NCI-H748 (cell line): ENCODE data around the gene TSPAN18.

Source experiments
- DNase-seq: peaks from one replicate; lab custom pipeline; 2025; ENCODE audit not compliant: unreplicated experiment; lab: John Stamatoyannopoulos, UW

TSPAN18 gene

DNA sequence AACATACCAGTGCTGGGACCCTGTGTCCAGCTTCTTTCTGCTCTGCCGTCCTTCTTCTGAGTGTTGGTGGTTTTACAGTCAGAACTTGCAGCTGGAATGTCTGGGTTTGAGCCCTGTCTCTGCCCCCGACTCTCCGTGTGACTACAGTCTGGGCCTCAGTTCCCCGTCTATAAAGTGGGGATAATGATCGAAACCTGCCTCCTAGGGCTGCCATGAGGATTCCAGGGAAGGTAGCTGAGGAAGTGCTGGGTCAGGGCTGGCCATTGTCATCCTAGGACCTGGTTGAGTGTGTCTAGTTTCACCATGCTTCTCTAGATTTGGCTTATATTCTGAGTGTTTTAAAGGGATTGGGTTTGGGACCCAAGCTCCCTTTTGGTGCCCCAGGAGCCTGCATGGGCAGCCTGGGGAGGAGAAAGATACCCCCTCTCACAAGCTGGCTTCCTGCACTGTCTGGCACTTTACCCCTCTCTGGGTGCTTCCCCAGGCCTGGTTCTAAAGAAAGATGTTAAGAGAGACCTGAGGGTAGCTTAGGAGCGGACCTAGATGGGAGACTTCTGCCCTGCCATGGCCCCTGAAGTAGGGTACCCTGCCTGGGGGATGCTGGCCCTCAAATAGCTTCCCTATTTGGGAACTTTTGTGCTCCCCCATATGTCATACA, 49.9 kb downstream of the TSPAN18 start:
- DNase-seq = no peak

DNA sequence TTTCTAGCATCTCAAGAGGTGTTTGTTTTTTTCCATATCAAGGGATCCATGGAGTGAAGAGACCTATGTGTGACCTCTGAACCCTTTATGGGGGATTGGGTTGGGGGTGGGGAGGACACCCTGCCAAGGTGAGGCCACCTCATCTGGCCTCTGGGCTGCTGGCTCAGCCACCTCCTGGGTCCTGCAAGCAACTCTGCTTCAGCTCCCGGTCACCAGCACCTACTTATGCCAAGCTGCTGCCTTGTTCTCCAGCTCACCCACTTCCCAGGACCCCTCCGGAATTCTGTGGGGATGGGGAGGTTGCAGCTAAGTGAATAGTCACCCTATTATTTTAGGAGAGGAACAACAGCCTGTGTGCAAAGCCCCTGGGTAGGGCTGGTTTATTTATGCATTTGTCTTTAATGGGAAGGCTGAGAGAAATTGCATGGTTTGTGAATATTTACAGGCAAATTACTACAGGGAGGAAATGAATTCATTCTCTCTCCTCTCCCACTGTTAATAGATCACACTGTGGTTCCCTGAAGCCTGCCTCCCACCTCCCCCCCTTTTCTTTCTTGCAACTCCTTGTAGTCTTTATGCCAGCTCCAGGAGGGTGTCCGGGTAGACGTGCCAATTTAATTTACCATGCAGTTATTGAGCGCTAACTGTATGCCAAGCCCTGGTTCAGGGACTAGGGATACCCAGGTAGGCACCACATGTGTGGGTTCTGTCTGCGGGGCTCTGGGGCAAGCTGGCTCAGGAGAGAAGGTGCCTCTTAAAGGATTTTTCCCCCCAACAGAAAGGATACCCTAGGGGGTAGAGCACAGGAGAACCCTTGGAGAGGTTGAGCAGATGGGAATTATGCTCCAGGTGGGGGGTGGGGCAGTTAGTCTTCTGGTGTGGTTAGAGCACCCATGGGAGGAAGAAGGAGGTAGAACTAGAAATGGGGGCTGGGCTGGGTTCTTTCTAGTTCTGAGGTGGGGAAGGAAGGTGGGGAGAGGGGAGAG, 50.7 kb downstream of the TSPAN18 start:
- DNase-seq = no peak

DNA sequence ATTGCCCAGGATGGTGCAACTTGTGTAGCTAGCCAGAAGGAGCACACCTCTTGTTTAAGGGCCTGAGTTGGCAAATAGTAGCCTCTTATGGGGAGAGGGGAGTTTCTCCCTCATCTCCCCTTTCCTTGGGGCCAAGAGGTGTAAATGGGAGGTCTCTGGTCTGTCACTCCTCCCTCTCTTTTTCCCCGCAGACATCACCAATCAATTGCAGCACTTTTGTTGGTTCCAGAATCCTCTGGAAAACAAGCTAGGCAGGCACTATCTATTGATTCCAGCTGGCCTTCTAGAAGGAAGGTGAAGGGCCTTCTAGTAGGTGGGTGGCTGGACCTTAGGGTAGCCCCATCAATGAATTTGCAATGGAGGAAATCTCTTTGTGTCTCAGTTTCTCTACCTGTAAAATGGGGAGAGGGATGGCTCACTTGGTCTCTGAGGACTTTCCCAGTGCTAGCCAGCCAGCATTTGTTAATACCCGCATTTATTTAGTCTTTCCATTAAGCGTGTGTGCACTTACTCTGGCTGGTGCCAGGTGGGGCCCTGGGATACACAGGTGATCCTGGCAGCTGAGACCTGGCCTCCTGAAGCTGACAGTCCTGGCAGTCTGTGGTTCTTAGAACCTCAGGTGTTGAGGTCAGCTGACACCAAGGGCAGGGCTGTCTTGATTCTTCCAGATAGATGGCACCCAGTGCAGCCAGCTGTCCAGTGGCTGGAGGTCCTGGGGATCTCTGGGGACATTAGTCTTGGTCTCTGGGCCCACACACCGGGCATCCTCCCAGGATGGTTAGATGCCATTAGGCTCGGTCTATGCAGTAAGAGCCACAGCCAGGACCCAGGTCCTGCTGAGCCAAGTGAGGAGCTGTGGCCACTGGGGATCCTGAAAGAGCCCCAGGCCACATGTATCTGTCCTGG, 51.7 kb downstream of the TSPAN18 start:
- no peak for DNase-seq

- no peak for DNase-seq
Measured at GRCh38 chr11:44779736-44780520, 53.2 kb downstream of the TSPAN18 start.

- no peak for DNase-seq
Measured at GRCh38 chr11:44780940-44781631, 54.3 kb downstream of the TSPAN18 start.

GRCh38 chr11:44781655-44782054, 54.9 kb downstream of the TSPAN18 start:
- no peak for DNase-seq

- DNase-seq = no peak
Measured at GRCh38 chr11:44782478-44782877, 55.7 kb downstream of the TSPAN18 start.

- no peak for DNase-seq
Measured at GRCh38 chr11:44784436-44784760, 57.6 kb downstream of the TSPAN18 start.

- no peak for DNase-seq
Measured at GRCh38 chr11:44784851-44785250, 58.1 kb downstream of the TSPAN18 start.

- DNase-seq = no peak
Measured at GRCh38 chr11:44785856-44786607, 59.3 kb downstream of the TSPAN18 start.

DNA sequence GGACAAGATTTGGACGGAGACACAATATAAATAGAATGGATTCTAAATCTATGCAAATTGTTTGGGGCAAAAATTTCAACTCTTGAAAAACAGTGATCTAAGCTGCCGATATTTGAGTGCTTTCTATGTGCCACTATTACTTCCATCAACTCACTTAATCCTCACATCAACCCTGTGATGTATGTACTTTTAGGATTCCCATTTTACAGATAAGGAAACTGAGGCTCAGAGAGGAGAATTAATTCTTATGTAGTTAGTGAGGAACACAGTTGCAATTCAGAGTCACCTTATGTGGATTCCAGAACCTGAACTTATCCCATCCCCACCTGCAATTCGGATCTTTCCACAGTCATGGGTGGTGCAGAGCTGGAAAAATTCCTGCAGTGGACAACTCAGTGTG, 60.3 kb downstream of the TSPAN18 start:
- DNase-seq = no peak

GRCh38 chr11:44787981-44788380, 61.2 kb downstream of the TSPAN18 start:
- DNase-seq = no peak

DNA sequence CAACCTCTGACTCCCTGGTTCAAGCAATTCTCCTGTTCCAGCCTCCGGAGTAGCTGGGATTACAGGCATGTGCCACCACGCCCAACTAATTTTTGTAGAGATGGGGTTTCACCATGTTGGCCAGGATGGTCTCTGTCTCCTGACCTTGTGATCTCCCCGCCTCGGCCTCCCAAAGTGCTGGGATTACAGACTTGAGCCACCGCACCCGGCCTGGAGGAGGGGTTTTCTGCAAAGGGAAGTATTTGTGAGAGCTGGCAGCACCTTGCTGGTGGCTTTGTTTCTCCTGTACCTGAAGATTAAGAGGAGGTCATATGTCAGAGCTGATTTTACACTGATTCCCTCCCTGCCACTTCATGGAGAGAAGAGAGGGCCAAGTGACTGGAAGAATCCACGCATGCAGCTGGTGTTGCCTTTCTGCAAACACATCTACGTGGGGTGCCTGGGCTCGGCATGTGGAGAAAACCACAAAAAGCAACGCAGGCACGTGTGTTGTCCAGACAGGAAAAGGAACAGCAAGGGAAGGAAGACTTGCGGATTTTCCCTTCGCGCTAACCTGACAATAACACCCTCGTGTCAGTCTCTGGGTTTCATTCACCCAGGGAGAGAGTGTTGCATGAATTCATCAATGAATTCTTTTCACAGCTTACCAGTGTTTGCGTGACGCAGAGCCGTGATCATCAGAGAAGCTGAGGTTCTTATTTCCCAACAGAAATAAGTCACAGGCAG, 61.9 kb downstream of the TSPAN18 start:
- DNase-seq = no peak

DNA sequence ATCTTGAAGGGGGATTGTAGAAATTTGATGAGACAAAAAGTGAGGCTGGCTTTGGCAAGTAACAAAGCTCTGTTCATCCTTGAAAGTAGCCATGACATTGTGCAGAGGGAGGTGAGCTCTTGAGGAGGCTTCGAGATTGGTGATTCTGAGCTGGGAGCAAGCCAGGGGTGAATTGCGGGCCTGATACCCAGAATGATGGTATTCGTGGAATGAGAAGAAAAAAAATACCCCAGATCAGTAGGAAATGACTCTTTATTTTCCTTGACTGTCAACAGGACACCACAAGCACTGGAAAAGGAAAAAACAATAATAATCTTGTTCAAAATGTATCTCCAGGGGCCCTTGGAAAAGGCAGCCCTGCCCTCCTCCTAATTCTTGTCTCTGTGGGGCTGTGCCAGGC, 62.7 kb downstream of the TSPAN18 start:
- no peak for DNase-seq

DNA sequence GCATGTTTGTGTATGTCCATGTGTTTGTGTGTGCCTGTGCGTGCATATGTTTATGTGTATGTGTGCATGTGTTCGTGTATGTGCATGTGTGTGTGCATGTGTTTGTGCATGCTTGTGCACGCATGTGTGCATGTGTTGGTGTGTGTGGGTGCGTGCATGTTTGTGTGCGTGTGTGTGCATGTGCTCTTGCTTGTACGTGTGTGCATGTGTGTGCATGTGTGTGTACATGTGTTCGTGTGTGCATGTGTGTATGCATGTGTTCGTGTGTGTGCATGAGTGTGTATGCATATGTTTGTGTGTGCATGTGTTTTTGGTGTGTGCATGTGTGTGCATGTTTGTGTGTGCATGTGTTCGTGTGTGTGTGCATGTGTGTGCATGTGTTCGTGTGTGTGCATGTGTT, 63.4 kb downstream of the TSPAN18 start:
- no peak for DNase-seq

DNA sequence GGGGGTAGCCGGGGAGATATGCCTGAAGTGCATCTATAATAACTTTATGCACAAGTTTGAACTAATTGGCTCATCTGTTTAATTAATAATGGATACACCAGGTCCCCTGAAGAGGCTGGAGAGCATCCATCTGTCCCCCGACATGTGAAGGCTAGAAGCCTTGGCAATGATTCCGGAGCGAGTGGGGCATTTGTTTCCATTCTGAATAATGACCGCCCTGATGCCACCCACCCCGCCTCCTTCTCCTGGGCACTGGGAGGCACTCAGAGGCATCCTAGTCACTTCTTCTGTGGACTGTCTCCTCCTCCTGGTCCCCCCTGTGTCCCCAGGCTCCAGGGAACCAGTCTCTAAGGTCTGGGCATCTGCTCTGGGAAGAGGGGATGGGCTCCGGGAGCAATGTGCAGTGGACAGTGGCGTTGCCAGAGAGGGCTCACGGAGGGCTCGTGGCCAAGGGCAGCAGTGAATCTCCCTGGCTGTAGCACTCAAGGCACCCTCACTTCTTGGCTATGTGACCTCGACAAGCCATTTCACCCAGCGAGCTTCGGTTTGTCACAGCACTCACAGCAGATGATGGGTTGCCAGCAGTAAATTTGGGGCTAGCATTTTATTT, 64.7 kb downstream of the TSPAN18 start:
- no peak for DNase-seq

- DNase-seq = no peak
Measured at GRCh38 chr11:44792171-44792570, 65.4 kb downstream of the TSPAN18 start.
